Measurements from ENCODE around the gene FAM110A.

Gene FAM110A

GRCh38 chr20:815914-816606, 17.5 kb upstream of the FAM110A start:
- Histone ChIP-seq H3K4me1 (ENCODE audit: insufficient read depth, low read length) (peaks cover 3% of the 10 kb centered on the region), H3K27me3 (ENCODE audit: insufficient read depth, low read length) (no peaks in the 10 kb centered on the region), H3K4me3 (ENCODE audit: low read length) (no peak overlapping the region), H3K9me3 (ENCODE audit: low read length) (no peaks in the 10 kb centered on the region), H2AFZ (ENCODE audit: low read depth, low read length) (no peak overlapping the region), H3K36me3 (ENCODE audit: insufficient read depth, low read length) (no peaks in the 10 kb centered on the region)

- Histone ChIP-seq H3K36me3 (ENCODE audit: insufficient read depth, low read length) (no peaks in the 10 kb centered on the region), H3K4me3 (ENCODE audit: low read length) (no peak overlapping the region), H2AFZ (ENCODE audit: low read depth, low read length) (no peak overlapping the region), H3K9me3 (ENCODE audit: low read length) (no peaks in the 10 kb centered on the region), H3K27me3 (ENCODE audit: insufficient read depth, low read length) (no peaks in the 10 kb centered on the region), H3K4me1 (ENCODE audit: insufficient read depth, low read length) (peaks cover 1% of the 10 kb centered on the region)
Measured at GRCh38 chr20:818001-818664, 15.4 kb upstream of the FAM110A start.

DNA sequence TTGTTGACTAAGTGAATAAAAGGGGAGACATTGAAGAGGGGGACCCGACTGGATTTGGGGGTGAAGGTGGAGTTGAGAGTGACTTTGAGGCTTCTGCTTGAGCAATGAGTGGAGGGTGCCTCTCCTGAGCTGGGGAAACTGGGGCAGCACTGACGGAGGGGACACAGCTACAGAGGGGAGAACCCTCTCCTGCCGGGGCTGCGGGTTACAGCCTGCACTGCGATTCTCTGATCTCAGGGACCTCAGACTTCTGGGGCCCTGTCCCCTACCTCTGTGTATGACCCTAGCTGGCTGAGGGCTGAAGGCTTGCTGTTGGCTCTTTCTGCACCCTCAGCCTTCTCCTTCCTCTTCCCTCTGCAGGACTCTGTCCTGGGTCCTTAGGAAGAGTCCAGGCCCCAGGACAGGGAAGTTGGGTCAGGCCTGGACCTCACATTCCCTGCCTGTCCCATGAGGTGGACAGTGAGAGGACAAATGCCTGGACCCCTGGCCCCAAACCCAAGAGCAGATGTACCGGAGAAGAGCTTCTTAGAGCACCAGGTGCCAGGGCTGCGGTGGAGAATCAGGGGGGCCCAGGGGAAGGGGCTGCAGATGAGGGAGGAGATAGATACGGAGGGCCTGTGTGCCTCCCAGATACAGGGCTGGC, 13.7 kb upstream of the FAM110A start:
- no peak overlapping the region for H3K4me3 ChIP-seq (ENCODE audit: low read length)
- no peaks in the 10 kb centered on the region for H3K36me3 ChIP-seq (ENCODE audit: insufficient read depth, low read length)
- H3K27me3 ChIP-seq (ENCODE audit: insufficient read depth, low read length): no peaks in the 10 kb centered on the region
- no peak overlapping the region for H2AFZ ChIP-seq (ENCODE audit: low read depth, low read length)
- no peaks in the 10 kb centered on the region for H3K9me3 ChIP-seq (ENCODE audit: low read length)
- H3K4me1 ChIP-seq (ENCODE audit: insufficient read depth, low read length): no peaks in the 10 kb centered on the region

DNA sequence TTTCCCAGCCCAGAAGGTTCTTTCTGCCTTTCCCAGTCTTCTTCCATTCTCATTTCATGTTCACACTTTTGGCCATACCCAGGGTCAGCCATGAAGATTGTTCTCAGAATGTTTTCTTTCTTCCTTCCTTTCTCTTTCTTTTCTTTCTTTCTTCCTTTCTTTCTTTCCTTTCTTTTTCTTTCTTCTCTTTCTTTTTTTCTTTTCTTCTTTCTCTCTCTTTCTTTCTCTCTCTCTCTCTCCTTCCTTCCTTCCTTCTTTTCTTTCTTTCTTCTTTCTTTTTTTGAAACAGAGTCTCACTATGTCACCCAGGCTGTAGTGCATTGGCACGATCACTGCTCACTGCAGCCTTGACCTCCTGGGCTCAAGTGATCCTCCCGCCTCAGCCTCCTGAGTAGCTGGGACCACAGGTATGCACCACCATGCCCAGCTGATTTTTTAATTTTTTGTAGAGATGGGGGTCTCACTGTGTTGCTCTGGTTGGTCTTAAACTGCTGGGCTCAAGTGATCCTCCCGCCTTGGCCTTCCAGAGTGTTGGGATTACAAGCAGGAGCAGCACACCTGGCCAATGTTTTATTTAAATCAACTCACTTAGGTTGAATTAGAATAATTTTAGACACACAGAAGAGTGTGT, 13.1 kb upstream of the FAM110A start:
- Histone ChIP-seq H3K27me3 (ENCODE audit: insufficient read depth, low read length) (no peaks in the 10 kb centered on the region), H2AFZ (ENCODE audit: low read depth, low read length) (no peak overlapping the region), H3K36me3 (ENCODE audit: insufficient read depth, low read length) (no peaks in the 10 kb centered on the region), H3K4me3 (ENCODE audit: low read length) (no peak overlapping the region), H3K4me1 (ENCODE audit: insufficient read depth, low read length) (no peaks in the 10 kb centered on the region), H3K9me3 (ENCODE audit: low read length) (no peaks in the 10 kb centered on the region)

- no peaks in the 10 kb centered on the region for H3K4me1 ChIP-seq (ENCODE audit: insufficient read depth, low read length)
- H3K9me3 ChIP-seq (ENCODE audit: low read length): no peaks in the 10 kb centered on the region
- no peak overlapping the region for H3K4me3 ChIP-seq (ENCODE audit: low read length)
- H2AFZ ChIP-seq (ENCODE audit: low read depth, low read length): no peak overlapping the region
- no peaks in the 10 kb centered on the region for H3K27me3 ChIP-seq (ENCODE audit: insufficient read depth, low read length)
- no peaks in the 10 kb centered on the region for H3K36me3 ChIP-seq (ENCODE audit: insufficient read depth, low read length)
Measured at GRCh38 chr20:821046-821730, 12.3 kb upstream of the FAM110A start.

DNA sequence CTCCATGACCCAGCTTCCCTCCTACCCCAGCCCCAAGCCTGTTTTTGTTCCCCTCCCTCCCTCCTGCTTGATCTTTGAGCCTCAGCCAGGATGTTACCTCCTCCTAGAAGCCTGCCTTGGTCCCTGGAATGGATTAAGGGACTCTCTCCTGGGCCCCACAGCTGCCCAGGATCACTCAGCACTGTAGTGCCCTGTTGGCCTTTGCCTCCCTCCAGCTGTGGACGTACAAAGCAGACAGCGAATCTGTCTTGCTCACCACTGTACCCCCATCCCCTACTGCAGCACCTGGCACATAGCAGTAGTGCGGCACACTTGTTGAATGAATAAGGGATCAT, 11.8 kb upstream of the FAM110A start:
- no peak overlapping the region for H3K4me3 ChIP-seq (ENCODE audit: low read length)
- H3K36me3 ChIP-seq (ENCODE audit: insufficient read depth, low read length): no peaks in the 10 kb centered on the region
- no peaks in the 10 kb centered on the region for H3K4me1 ChIP-seq (ENCODE audit: insufficient read depth, low read length)

DNA sequence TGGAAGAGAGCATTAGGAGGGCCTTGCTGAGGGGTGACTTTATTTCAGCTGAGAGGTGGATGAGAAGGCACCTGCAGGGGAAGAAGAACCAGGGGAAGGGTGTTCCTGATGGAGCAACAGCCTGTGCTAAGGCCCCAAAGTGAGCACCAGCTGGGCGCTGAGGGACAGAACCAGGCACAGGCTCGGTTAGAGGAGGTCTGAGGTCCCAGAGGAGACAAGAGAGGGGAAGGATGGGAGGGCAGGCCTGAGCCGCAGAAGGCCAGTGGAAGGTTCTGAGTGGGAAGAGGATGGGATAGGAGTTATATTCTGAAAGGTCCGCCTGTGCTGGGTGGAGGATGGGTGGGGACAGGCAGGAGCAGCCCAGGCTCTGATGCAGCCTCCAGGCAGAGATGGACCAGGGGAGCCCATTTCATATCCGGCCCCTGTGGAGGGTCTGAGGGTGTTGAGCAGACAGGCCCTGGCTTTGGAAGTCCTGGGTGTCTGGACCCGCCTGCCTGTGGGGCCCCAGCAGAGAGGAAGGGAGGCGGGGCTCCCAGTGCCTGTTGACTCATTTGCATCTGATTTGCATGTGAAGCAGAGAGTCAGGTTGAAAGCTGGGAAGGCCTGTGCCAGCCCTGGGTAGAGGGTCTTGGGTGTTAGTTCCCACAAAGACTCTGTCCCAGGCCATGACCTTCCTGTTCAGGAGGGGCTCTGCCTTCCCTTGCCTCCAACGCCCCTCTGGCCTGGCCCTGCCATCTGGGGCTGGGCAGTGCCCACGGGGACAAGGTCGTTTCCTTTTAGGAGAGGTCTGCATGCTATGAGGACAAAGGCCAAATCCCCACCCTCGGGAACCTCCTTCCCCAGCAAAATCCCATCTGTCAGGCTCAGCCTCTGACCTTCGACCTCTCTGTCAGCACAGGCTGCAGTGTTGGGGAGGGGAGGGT, 10.6 kb upstream of the FAM110A start:
- Histone ChIP-seq H2AFZ (ENCODE audit: low read depth, low read length) (no peak overlapping the region), H3K9me3 (ENCODE audit: low read length) (no peaks in the 10 kb centered on the region), H3K27me3 (ENCODE audit: insufficient read depth, low read length) (no peaks in the 10 kb centered on the region), H3K4me3 (ENCODE audit: low read length) (no peak overlapping the region), H3K4me1 (ENCODE audit: insufficient read depth, low read length) (no peaks in the 10 kb centered on the region), H3K36me3 (ENCODE audit: insufficient read depth, low read length) (no peaks in the 10 kb centered on the region)

More for the DNA sequence above, 11.8 kb upstream of the FAM110A start:
- H2AFZ ChIP-seq (ENCODE audit: low read depth, low read length): no peak overlapping the region
- H3K27me3 ChIP-seq (ENCODE audit: insufficient read depth, low read length): no peaks in the 10 kb centered on the region
- H3K9me3 ChIP-seq (ENCODE audit: low read length): no peaks in the 10 kb centered on the region

DNA sequence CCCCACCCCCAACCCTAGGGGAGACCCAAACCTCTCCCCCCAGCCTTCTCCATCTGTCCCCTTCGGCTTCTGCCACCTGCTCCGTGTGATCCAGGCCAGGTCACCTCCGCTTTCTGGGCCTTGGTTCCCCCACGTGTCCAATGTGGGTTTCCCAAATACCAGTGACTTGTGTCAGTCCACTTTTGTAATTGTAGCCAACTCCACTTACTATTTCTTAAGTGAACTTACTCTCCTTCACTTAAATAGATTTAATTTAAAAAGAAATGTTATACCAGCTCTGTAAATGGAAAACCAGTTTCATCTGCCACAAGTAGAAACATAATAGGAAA, 10.0 kb upstream of the FAM110A start:
- H3K27me3 ChIP-seq (ENCODE audit: insufficient read depth, low read length): no peaks in the 10 kb centered on the region

GRCh38 chr20:824490-824889, 9.0 kb upstream of the FAM110A start:
- Histone ChIP-seq H3K36me3 (ENCODE audit: insufficient read depth, low read length) (no peaks in the 10 kb centered on the region), H3K4me1 (ENCODE audit: insufficient read depth, low read length) (no peaks in the 10 kb centered on the region), H3K4me3 (ENCODE audit: low read length) (no peak overlapping the region), H3K9me3 (ENCODE audit: low read length) (no peaks in the 10 kb centered on the region), H2AFZ (ENCODE audit: low read depth, low read length) (no peak overlapping the region), H3K27me3 (ENCODE audit: insufficient read depth, low read length) (no peaks in the 10 kb centered on the region)

More for the DNA sequence above, 10.0 kb upstream of the FAM110A start:
- Histone ChIP-seq H2AFZ (ENCODE audit: low read depth, low read length) (no peak overlapping the region), H3K36me3 (ENCODE audit: insufficient read depth, low read length) (no peaks in the 10 kb centered on the region), H3K9me3 (ENCODE audit: low read length) (no peaks in the 10 kb centered on the region), H3K4me1 (ENCODE audit: insufficient read depth, low read length) (no peaks in the 10 kb centered on the region), H3K4me3 (ENCODE audit: low read length) (no peak overlapping the region)

DNA sequence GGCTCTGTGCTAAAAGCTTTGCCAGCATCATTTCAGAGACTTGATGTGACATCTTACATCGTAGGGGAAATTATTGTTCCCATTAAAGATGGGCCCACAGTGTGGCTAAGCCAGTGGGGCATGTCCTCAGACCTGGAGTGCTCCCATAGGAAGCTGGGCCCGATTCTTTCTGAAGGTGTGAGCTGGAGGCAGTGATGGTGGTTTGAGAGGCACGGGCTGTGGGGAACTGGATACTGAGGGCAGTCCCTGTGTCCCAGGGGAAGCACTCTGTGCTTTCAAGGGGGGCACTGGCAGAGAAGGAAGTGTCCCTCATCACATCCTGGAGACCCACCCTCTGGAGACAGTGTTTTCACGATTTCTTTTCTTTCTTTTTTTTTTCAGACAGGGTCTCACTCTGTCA, 8.6 kb upstream of the FAM110A start:
- H3K36me3 ChIP-seq (ENCODE audit: insufficient read depth, low read length): no peaks in the 10 kb centered on the region
- H3K4me1 ChIP-seq (ENCODE audit: insufficient read depth, low read length): no peaks in the 10 kb centered on the region
- H3K4me3 ChIP-seq (ENCODE audit: low read length): no peak overlapping the region
- no peaks in the 10 kb centered on the region for H3K9me3 ChIP-seq (ENCODE audit: low read length)
- no peak overlapping the region for H2AFZ ChIP-seq (ENCODE audit: low read depth, low read length)
- no peaks in the 10 kb centered on the region for H3K27me3 ChIP-seq (ENCODE audit: insufficient read depth, low read length)

DNA sequence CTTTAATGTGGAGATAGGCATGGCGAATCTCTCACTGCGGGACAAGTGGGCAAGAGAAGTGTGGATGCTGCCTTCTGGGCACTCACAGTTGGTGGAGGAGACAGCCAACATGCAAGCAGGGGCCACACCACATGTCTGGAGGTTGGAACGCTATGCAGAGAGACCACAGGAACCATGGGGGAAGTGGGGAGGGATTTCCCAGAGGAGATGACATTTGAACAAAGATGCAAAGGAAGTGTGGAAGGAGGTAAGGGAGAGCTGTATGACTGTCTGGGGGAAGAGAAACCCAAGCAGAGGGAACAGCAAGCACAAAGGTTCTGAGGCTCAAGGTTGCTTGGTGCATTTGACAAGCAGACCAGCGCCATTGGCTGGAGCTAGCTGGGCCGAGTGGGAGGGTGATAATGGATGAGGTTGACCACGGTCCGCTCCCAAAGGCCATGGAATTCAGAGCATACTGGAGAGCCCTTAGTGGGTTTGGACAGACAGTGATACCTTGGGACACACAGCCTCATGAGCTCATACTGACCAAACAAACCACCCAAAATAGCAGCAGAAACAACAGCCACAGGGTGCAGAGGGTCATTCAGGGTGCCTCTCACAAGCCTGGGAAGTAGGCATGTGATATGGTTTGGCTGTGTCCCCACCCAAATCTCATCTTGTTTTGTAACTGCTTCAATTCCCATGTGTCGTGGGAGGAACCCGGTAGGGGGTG, 7.6 kb upstream of the FAM110A start:
- Histone ChIP-seq H3K27me3 (ENCODE audit: insufficient read depth, low read length) (no peaks in the 10 kb centered on the region), H3K4me1 (ENCODE audit: insufficient read depth, low read length) (no peaks in the 10 kb centered on the region), H3K4me3 (ENCODE audit: low read length) (no peak overlapping the region), H3K36me3 (ENCODE audit: insufficient read depth, low read length) (no peaks in the 10 kb centered on the region), H3K9me3 (ENCODE audit: low read length) (no peaks in the 10 kb centered on the region), H2AFZ (ENCODE audit: low read depth, low read length) (no peak overlapping the region)

Data from neuron (in vitro differentiated cells).